Measurements from ENCODE around the gene HCK. TPM values are rescaled to one million over a fixed set of nuclear protein-coding genes. Genes with fewer than 3 reads are reported as not detected.
"Not testable (repeated sequence)": the region's sequence is repeated elsewhere in the genome, so short reads cannot be mapped to it uniquely, and the experiment has no call there.

Gene HCK
- polyA plus RNA-seq, 4 donors: 10.1 to 34.0 (median 11.0) TPM

DNA sequence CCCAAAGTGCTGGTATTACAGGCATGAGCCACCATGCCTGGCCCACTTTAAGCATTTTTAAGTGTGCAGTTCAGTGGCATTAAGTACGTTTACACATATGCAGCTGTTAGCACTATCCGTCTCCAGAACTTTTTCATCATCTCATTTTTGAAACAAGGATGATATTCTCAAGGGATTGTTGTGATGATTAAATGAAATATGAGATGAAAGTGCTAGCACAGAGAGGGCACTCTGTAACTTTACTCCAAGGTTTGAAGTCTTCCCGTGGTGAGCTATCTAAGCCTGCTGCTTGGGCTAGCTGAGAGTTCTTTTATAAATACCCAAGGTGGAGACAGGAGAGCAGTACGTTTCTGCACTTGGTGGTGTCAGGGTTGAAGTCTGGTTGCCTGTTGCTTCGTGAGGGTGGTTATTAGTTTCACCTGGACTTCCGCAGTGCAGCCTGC is 64.1 kb downstream of the HCK start:
- peaks cover 2 to 19% (median 17%) of the 10 kb centered on the region in 3 donors for H3K4me1 ChIP-seq (ENCODE audit: control insufficient read depth in 3 of 3, insufficient read depth in 2 of 3, low read depth in 1 of 3, low read length in 2 of 3)
- no peak for FAIRE-seq
- no peak overlapping the region for H3K27ac ChIP-seq (ENCODE audit: low read depth in 1 of 3, low read length in 2 of 3)
- WGBS, 3 donors: 75 to 82% (median 77%) methylated on average over 6 of the region's 6 CpGs
- no peak for DNase-seq
- no peaks in the 10 kb centered on the region for H3K9me3 ChIP-seq (ENCODE audit: control insufficient read depth in 2 of 2, insufficient read depth in 1 of 2, low read depth in 1 of 2, low read length in 1 of 2)
- H3K36me3 ChIP-seq (ENCODE audit: control insufficient read depth in 3 of 3, insufficient read depth in 2 of 3, low read depth in 1 of 3, low read length in 3 of 3): peaks cover 0 to 27% (median 0%) of the 10 kb centered on the region in 3 donors
- H3K4me3 ChIP-seq (ENCODE audit: low read depth in 1 of 3, low read length in 3 of 3): no peak overlapping the region
- no peaks in the 10 kb centered on the region for H3K27me3 ChIP-seq (ENCODE audit: control insufficient read depth in 3 of 3, insufficient read depth in 3 of 3, low read length in 3 of 3)

GRCh38 chr20:32116796-32117195 is 64.8 kb downstream of the HCK start:
- H3K27ac ChIP-seq (ENCODE audit: low read depth in 1 of 3, low read length in 2 of 3); H3K9me3 ChIP-seq (ENCODE audit: control insufficient read depth in 2 of 2, insufficient read depth in 1 of 2, low read depth in 1 of 2, low read length in 1 of 2); FAIRE-seq; DNase-seq; H3K27me3 ChIP-seq (ENCODE audit: control insufficient read depth in 3 of 3, insufficient read depth in 3 of 3, low read length in 3 of 3); H3K4me3 ChIP-seq (ENCODE audit: low read depth in 1 of 3, low read length in 3 of 3): not testable (repeated sequence)
- WGBS, 3 donors: 92 to 97% (median 95%) methylated on average over 6 of the region's 6 CpGs
- Histone ChIP-seq H3K4me1 (ENCODE audit: control insufficient read depth in 3 of 3, insufficient read depth in 2 of 3, low read depth in 1 of 3, low read length in 2 of 3) (peaks cover 0 to 13% (median 13%) of the 10 kb centered on the region in 3 donors), H3K36me3 (ENCODE audit: control insufficient read depth in 3 of 3, insufficient read depth in 2 of 3, low read depth in 1 of 3, low read length in 3 of 3) (peaks cover 0 to 26% (median 0%) of the 10 kb centered on the region in 3 donors)

DNA sequence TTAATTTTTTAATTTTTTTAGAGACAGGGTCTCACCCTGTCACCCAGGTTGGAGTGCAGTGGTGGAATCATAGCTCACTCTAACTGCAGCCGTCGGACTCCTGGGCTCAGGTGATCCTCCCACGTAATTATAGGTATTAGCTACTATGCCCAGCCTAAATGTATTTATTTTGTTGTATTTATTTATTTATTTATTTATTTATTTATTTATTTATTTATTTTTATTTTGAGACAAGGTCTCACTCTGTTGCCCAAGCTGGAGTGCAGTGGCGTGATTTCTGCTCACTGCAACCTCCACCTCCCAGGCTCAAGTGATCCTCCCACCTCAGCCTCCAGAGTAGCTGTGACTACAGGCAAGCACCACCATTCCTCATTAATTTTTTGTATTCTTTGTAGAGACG is 66.4 kb downstream of the HCK start:
- not testable (repeated sequence) for H3K27ac ChIP-seq (ENCODE audit: low read depth in 1 of 3, low read length in 2 of 3); H3K9me3 ChIP-seq (ENCODE audit: control insufficient read depth in 2 of 2, insufficient read depth in 1 of 2, low read depth in 1 of 2, low read length in 1 of 2); FAIRE-seq; DNase-seq; H3K4me1 ChIP-seq (ENCODE audit: control insufficient read depth in 3 of 3, insufficient read depth in 2 of 3, low read depth in 1 of 3, low read length in 2 of 3); H3K27me3 ChIP-seq (ENCODE audit: control insufficient read depth in 3 of 3, insufficient read depth in 3 of 3, low read length in 3 of 3); H3K4me3 ChIP-seq (ENCODE audit: low read depth in 1 of 3, low read length in 3 of 3)
- H3K36me3 ChIP-seq (ENCODE audit: control insufficient read depth in 3 of 3, insufficient read depth in 2 of 3, low read depth in 1 of 3, low read length in 3 of 3): peaks cover 0 to 22% (median 0%) of the 10 kb centered on the region in 3 donors
- 92 to 96% (median 95%) methylated on average over 5 of the region's 5 CpGs for WGBS, 3 donors

DNA sequence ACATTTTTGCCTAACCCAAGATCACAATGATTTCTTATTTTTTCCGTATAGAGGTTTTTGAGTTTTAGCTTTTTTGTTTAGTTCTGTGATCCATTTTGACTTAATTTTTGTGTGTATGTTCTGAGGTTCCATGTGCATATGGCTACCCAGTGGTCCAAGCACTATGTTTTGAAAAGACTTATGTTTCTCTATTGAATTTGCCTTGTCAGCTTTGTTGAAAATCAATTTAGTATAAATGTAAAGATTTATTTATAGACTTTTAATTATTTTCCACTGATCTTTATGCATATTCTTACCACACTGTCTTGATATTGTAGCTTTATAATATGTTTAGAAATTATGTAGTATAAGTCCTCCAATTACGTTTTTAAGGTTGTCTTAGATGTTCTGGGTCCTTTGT is 67.7 kb downstream of the HCK start:
- no peak for DNase-seq
- H3K27ac ChIP-seq (ENCODE audit: low read depth in 1 of 3, low read length in 2 of 3): no peak overlapping the region
- 93 to 96% (median 95%) methylated on average over 2 of the region's 2 CpGs for WGBS, 3 donors

GRCh38 chr20:32121908-32122307 is 69.9 kb downstream of the HCK start:
- not testable (repeated sequence) for FAIRE-seq
- 96 to 100% (median 100%) methylated on average over 2 to 31 of the region's 31 CpGs for WGBS, 3 donors

More for the DNA sequence above, 67.7 kb downstream of the HCK start:
- Histone ChIP-seq H3K9me3 (ENCODE audit: control insufficient read depth in 2 of 2, insufficient read depth in 1 of 2, low read depth in 1 of 2, low read length in 1 of 2) (no peaks in the 10 kb centered on the region), H3K4me3 (ENCODE audit: low read depth in 1 of 3, low read length in 3 of 3) (no peak overlapping the region), H3K36me3 (ENCODE audit: control insufficient read depth in 3 of 3, insufficient read depth in 2 of 3, low read depth in 1 of 3, low read length in 3 of 3) (peaks cover 0 to 18% (median 0%) of the 10 kb centered on the region in 3 donors), H3K27me3 (ENCODE audit: control insufficient read depth in 3 of 3, insufficient read depth in 3 of 3, low read length in 3 of 3) (no peaks in the 10 kb centered on the region), H3K4me1 (ENCODE audit: control insufficient read depth in 3 of 3, insufficient read depth in 2 of 3, low read depth in 1 of 3, low read length in 2 of 3) (peaks cover 0 to 9% (median 0%) of the 10 kb centered on the region in 3 donors)
- FAIRE-seq: no peak

DNA sequence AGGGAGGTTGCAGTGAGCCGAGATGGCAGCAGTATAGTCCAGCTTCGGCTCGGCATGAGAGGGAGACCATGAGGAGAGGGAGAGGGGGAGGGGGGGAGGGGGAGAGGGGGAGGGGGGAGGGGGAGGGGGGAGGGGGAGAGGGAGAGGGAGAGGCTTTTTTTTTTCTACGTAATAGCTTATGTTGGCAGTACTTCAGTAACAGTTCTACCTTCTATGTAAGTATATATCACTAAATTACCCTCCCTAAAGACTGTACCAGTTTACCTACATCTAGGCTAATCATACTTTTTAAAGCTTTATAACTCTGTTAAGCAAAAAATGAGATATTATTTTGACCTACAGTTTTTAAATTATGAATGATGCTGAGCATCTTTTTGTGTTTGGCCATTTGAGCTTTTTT is 71.0 kb downstream of the HCK start:
- no peak overlapping the region for H3K27ac ChIP-seq (ENCODE audit: low read depth in 1 of 3, low read length in 2 of 3)
- DNase-seq (no peak), FAIRE-seq (no peak)
- H3K4me3 ChIP-seq (ENCODE audit: low read depth in 1 of 3, low read length in 3 of 3): no peak overlapping the region
- H3K4me1 ChIP-seq (ENCODE audit: control insufficient read depth in 3 of 3, insufficient read depth in 2 of 3, low read depth in 1 of 3, low read length in 2 of 3): no peaks in the 10 kb centered on the region
- no peaks in the 10 kb centered on the region for H3K9me3 ChIP-seq (ENCODE audit: control insufficient read depth in 2 of 2, insufficient read depth in 1 of 2, low read depth in 1 of 2, low read length in 1 of 2)
- WGBS, 3 donors: 87 to 100% (median 90%) methylated on average over 1 of the region's 4 CpGs
- H3K27me3 ChIP-seq (ENCODE audit: control insufficient read depth in 3 of 3, insufficient read depth in 3 of 3, low read length in 3 of 3): no peaks in the 10 kb centered on the region
- H3K36me3 ChIP-seq (ENCODE audit: control insufficient read depth in 3 of 3, insufficient read depth in 2 of 3, low read depth in 1 of 3, low read length in 3 of 3): peaks cover 0 to 20% (median 2%) of the 10 kb centered on the region in 3 donors

More at GRCh38 chr20:32121908-32122307, 69.9 kb downstream of the HCK start:
- not testable (repeated sequence) for H3K9me3 ChIP-seq (ENCODE audit: control insufficient read depth in 2 of 2, insufficient read depth in 1 of 2, low read depth in 1 of 2, low read length in 1 of 2); H3K27ac ChIP-seq (ENCODE audit: low read depth in 1 of 3, low read length in 2 of 3); H3K4me1 ChIP-seq (ENCODE audit: control insufficient read depth in 3 of 3, insufficient read depth in 2 of 3, low read depth in 1 of 3, low read length in 2 of 3); DNase-seq; H3K4me3 ChIP-seq (ENCODE audit: low read depth in 1 of 3, low read length in 3 of 3); H3K27me3 ChIP-seq (ENCODE audit: control insufficient read depth in 3 of 3, insufficient read depth in 3 of 3, low read length in 3 of 3)
- peaks cover 0 to 17% (median 0%) of the 10 kb centered on the region in 3 donors for H3K36me3 ChIP-seq (ENCODE audit: control insufficient read depth in 3 of 3, insufficient read depth in 2 of 3, low read depth in 1 of 3, low read length in 3 of 3)

DNA sequence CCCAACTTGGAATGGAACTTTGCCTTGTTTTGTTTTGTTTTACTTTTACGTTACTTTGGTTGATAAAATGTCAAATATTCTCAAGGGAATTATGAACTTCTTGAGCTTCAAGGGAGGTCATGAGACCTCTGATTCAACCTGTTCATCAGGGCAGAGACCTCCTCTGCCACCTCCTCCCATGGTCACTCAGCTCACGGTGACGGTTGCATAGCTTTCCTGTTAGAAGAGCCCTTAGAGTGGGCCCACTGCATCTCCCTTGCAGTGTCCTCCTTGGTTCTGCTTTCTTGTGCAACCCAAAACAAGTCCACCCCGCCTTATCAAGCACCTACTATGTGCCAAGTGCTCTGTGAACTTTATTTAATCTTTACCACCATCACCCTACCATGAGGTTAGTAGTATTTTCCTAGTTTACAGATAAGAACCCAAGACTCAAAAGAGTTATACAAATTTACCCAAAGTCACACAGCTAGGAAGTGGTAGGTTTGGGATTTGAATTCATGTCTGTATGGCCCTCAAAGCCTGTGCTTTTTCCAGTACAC is 72.9 kb downstream of the HCK start:
- Histone ChIP-seq H3K36me3 (ENCODE audit: control insufficient read depth in 3 of 3, insufficient read depth in 2 of 3, low read depth in 1 of 3, low read length in 3 of 3) (peaks cover 0 to 21% (median 2%) of the 10 kb centered on the region in 3 donors), H3K4me3 (ENCODE audit: low read depth in 1 of 3, low read length in 3 of 3) (no peak overlapping the region), H3K27me3 (ENCODE audit: control insufficient read depth in 3 of 3, insufficient read depth in 3 of 3, low read length in 3 of 3) (no peaks in the 10 kb centered on the region), H3K9me3 (ENCODE audit: control insufficient read depth in 2 of 2, insufficient read depth in 1 of 2, low read depth in 1 of 2, low read length in 1 of 2) (no peaks in the 10 kb centered on the region), H3K27ac (ENCODE audit: low read depth in 1 of 3, low read length in 2 of 3) (no peak overlapping the region), H3K4me1 (ENCODE audit: control insufficient read depth in 3 of 3, insufficient read depth in 2 of 3, low read depth in 1 of 3, low read length in 2 of 3) (no peaks in the 10 kb centered on the region)
- FAIRE-seq: no peak
- 89 to 94% (median 93%) methylated on average over 4 of the region's 4 CpGs for WGBS, 3 donors
- DNase-seq: no peak

DNA sequence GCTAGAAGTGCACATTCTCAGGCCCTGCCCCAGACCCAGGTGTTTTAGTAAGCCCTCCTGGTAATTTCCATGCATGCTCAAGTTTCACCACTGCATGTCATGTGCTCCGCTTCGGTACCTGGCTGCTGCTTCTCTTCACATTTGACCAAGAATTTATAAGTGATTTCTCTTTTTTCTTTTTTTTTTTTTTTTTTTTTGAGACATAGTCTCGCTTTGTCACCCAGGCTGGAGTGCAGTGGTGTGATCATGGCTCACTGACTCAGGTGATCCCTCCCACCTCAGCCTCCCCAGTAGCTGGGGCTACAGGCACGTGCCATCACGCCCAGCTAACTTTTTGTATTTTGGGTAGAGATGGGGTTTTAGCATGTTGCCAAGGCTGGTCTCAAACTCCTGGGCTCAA is 73.5 kb downstream of the HCK start:
- H3K36me3 ChIP-seq (ENCODE audit: control insufficient read depth in 3 of 3, insufficient read depth in 2 of 3, low read depth in 1 of 3, low read length in 3 of 3): peaks cover 0 to 21% (median 2%) of the 10 kb centered on the region in 3 donors
- no peak overlapping the region for H3K4me3 ChIP-seq (ENCODE audit: low read depth in 1 of 3, low read length in 3 of 3)
- DNase-seq (no peak), FAIRE-seq (no peak)
- H3K27me3 ChIP-seq (ENCODE audit: control insufficient read depth in 3 of 3, insufficient read depth in 3 of 3, low read length in 3 of 3): no peaks in the 10 kb centered on the region
- no peaks in the 10 kb centered on the region for H3K4me1 ChIP-seq (ENCODE audit: control insufficient read depth in 3 of 3, insufficient read depth in 2 of 3, low read depth in 1 of 3, low read length in 2 of 3)
- no peaks in the 10 kb centered on the region for H3K9me3 ChIP-seq (ENCODE audit: control insufficient read depth in 2 of 2, insufficient read depth in 1 of 2, low read depth in 1 of 2, low read length in 1 of 2)
- WGBS, 3 donors: 88 to 97% (median 96%) methylated on average over 5 of the region's 5 CpGs
- H3K27ac ChIP-seq (ENCODE audit: low read depth in 1 of 3, low read length in 2 of 3): no peak overlapping the region

DNA sequence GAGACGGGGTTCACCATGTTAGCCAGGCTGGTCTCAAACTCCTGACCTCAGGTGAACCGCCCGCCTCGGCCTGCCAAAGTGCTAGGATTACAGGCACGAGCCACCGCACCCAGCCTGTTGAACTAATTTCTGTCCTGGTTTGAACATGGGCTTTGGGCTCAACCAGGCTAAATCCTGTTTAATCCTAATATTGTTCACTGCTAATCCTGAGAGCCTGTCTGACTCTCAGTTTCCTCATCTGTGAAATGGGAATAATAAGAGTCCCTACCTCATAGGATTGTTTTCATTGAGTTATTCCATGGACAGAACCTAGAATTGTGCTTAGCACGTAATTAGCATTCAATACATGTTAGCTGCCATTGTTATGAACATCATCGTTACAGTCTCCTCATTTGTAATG is 74.9 kb downstream of the HCK start:
- no peak for FAIRE-seq
- Histone ChIP-seq H3K9me3 (ENCODE audit: control insufficient read depth in 2 of 2, insufficient read depth in 1 of 2, low read depth in 1 of 2, low read length in 1 of 2) (no peaks in the 10 kb centered on the region), H3K4me1 (ENCODE audit: control insufficient read depth in 3 of 3, insufficient read depth in 2 of 3, low read depth in 1 of 3, low read length in 2 of 3) (no peaks in the 10 kb centered on the region), H3K27ac (ENCODE audit: low read depth in 1 of 3, low read length in 2 of 3) (no peak overlapping the region), H3K4me3 (ENCODE audit: low read depth in 1 of 3, low read length in 3 of 3) (no peak overlapping the region), H3K27me3 (ENCODE audit: control insufficient read depth in 3 of 3, insufficient read depth in 3 of 3, low read length in 3 of 3) (no peaks in the 10 kb centered on the region), H3K36me3 (ENCODE audit: control insufficient read depth in 3 of 3, insufficient read depth in 2 of 3, low read depth in 1 of 3, low read length in 3 of 3) (peaks cover 0 to 21% (median 2%) of the 10 kb centered on the region in 3 donors)
- 86 to 97% (median 97%) methylated on average over 8 of the region's 8 CpGs for WGBS, 3 donors
- DNase-seq: no peak
